ENCODE measurements around the gene RBP3.

The RBP3 gene

DNA sequence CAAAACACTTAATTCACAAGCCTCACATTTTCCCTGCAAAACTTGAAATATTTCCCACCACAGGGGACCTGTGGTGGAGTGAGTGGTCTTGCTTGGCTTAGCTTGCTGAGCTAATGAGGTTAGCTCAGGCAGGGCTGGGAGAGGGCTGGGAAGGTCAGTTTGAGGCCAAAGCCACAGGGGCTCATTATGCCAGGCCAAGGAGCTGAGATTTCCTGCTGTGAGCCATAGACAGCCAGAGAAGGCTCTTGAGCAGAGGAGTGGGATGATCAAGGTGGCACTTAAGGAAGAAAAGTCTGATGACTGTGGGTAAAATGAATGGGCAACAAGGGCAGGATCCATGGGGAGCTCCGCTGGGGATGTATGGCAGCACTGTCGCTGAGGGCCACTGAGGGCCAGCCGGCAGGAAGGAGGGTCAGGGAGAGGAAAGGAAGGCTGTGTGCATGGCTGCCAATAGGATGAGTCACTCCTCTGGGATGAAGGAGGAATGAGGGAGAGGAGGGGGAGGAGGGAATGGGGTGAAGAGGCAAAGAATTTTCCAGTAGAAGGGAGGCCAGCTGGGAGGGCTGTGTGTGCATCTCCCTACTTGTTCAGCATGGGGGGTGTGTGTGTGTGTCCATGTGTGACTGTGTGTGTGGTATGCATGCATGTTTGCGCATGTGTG is 54.6 kb downstream of the RBP3 start:
- Mint-ChIP-seq H3K27me3 (peaks cover 17% of the 10 kb centered on the region), H3K9me3 (no peaks in the 10 kb centered on the region), H3K4me3 (no peak overlapping the region), H3K4me1 (no peaks in the 10 kb centered on the region), H3K27ac (no peak overlapping the region)
- DNase-seq (no peak), ATAC-seq (no peak)

DNA sequence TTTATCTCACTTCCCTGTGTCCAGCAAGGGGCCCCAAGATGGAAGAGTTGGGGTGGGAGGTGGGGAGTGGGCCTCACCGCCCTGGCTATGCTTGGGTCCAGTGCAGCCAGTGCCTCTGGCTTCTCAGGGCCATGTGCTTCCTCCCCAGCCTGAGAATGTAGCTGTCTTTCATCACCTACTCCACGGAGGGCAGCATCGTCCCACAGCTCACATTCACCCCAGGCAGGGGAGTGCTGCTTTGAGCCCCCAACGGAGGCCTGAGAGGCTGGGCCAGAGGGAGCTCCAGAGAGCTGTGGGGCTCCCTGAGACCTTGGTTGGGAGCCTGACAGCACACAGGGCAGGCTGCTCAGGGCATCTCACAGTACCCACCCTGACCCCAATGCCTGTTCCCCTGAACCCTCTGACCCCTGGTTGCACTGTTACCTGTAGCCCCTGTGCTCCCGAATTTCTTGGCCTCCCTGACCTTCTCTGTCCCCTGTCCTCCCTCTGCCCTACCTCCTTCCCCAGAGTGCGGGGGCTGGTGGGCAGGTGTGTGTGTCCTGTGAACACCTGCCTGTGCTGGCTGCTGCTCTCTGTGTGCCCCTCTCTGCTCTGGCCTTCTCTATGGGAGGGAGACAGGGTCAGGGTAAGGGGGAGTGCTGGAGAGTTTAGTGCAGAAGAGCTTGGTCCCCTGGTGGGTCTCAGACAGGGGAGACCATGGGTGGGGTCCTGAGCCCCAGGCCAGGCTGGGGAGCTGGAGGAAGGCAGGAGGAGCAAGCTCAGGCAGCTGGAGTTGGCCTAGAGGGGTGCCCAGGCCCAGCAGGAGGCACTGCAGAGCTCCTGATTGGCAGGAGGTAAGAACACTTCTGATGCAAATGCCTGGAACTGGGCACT is 55.5 kb downstream of the RBP3 start:
- DNase-seq (no peak), ATAC-seq (peak; percentile 11)
- peaks cover 10% of the 10 kb centered on the region for H3K27me3 Mint-ChIP-seq
- H3K4me1 Mint-ChIP-seq: no peaks in the 10 kb centered on the region
- H3K9me3 Mint-ChIP-seq: no peaks in the 10 kb centered on the region
- no peak overlapping the region for H3K27ac Mint-ChIP-seq
- no peak overlapping the region for H3K4me3 Mint-ChIP-seq

DNA sequence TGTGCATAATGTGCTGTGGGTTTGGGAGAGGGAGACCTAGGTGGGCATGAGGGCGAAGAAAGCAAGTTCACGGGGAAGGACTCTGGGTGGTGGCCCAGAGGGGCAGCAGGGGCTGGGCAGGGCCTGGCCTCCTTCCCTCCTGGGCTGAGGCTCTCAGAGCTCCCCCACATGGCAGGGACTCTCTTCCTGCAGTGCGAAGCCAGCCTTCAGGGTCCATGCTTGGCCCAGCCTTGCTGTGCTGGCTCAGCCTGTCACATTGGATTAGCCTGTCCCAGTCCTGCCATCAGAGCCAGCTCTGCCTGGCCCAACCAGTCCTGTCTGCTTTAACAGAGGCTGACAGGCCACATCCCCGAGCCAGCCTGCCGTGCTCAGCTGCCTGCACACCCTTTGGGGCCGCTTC is 56.3 kb downstream of the RBP3 start:
- H3K9me3 Mint-ChIP-seq: no peaks in the 10 kb centered on the region
- H3K4me3 Mint-ChIP-seq: no peak overlapping the region
- no peaks in the 10 kb centered on the region for H3K4me1 Mint-ChIP-seq
- H3K27me3 Mint-ChIP-seq: peaks cover 8% of the 10 kb centered on the region
- H3K27ac Mint-ChIP-seq: no peak overlapping the region
- DNase-seq (no peak), ATAC-seq (peak; percentile 7)

DNA sequence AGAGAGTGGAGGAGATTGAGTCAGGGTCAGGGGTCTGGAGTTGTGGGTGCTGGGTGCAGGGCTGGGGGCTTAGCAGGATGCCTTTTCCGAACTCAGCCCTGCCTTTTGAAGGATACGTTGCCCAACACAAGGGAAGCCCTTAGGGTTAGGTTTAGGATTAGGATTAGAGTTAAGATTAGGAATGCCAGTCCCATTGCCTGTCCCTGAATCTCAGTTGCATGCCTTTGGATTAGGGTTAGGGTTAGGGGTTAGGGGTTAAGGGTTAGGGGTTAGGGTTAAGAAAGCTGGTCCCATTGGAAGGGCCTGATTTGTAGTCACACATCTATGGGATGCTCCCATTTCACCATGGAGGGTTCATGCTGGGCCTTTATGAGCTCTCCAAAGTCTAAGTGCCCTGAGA is 56.8 kb downstream of the RBP3 start:
- ATAC-seq (no peak), DNase-seq (no peak)
- Mint-ChIP-seq H3K27me3 (peaks cover 8% of the 10 kb centered on the region), H3K4me1 (no peaks in the 10 kb centered on the region), H3K9me3 (no peaks in the 10 kb centered on the region), H3K27ac (no peak overlapping the region), H3K4me3 (no peak overlapping the region)

DNA sequence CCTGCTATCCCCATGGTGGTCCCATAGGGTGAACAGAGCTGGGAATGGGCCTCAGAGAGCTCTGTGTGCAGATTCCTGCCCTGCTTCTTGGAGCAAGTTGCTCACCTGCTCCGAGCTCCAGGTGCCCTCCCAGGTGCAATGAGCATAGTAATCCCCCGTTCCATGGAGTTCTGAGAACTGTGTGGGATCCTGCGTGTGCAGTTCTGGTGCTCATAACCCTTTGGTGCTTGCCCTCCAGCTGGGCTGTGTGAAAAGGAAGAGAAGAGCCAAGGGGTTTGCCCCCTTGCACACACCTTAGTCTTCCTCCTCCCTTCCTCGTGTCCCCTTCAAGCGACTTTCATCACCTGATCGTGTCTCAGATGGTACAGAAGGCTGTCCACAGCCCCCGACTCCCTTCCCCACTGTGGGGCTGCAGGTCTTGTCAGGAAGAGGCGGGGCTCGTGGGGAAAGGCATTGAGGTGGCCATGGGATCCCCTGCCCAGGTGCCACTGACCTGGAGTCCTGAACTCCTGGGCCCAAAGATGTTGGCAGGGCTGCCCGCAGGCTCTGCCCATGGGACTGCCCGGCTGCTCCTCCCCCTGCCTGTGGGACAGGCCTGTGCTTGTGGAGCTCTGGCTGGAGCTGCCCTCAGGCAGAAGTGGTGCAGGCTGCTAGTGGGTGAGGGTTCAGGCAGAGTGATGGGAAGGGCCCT is 57.8 kb downstream of the RBP3 start:
- H3K4me3 Mint-ChIP-seq: no peak overlapping the region
- peak; percentile 4 for ATAC-seq
- H3K27me3 Mint-ChIP-seq: peaks cover 8% of the 10 kb centered on the region
- H3K4me1 Mint-ChIP-seq: no peaks in the 10 kb centered on the region
- H3K9me3 Mint-ChIP-seq: no peaks in the 10 kb centered on the region
- DNase-seq: no peak
- no peak overlapping the region for H3K27ac Mint-ChIP-seq

DNA sequence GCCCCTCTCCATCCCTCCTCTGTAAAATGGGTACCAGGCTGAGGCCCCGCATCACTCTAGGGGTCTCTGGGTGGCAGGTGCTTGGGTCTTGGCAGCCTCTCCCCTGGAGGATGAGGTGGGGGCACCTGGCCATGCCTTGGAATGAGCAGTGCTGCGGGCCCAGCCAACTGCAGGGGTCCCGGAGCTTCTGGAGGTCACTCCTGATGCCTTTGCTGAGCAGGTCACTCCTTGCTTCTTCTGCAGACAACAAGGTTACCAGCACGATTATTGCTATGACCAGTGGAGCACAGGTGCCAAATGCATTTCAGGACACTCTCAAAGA is 58.3 kb downstream of the RBP3 start:
- no peak overlapping the region for H3K27ac Mint-ChIP-seq
- H3K4me1 Mint-ChIP-seq: no peaks in the 10 kb centered on the region
- H3K27me3 Mint-ChIP-seq: peaks cover 8% of the 10 kb centered on the region
- H3K4me3 Mint-ChIP-seq: no peak overlapping the region
- no peaks in the 10 kb centered on the region for H3K9me3 Mint-ChIP-seq
- DNase-seq (no peak), ATAC-seq (no peak)

DNA sequence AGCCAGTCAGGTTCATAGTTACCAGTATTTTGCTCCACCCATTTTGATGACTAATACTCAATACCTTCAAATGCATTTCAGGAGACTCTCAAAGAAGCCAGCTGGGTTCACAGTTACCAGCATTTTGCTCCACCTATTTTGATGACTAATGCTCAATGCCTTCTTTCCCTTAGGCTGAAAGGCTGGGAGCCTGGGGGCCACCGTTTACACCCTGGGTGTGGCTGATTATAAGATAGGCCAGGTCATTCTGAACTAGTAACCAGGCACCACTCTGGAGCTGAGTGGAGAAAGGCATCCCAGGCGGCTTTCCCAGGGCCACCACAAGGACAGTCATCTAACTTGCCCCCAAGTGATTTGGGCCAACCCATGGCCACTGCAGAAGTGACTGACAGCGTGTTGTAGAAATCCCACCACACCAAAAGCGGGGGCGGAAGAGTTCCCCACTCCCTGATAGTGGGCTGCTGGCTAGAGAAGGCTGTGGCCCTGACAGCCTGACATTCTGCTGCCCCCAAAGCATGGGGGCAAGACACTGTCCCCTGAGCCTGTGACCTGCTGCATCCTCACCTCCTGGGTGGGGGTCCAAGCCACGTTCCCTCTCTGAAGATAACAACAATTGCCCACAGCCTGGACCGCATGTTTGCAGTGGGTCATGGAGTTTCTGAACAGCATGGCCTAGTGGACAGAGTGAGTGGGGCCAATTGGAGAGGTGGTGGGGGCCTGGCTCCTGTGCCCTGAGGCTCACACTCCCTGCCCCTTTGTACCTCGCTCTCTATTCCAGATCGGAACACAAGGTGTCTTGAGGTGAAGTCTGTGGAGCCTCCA is 58.9 kb downstream of the RBP3 start:
- ATAC-seq: no peak
- no peak overlapping the region for H3K27ac Mint-ChIP-seq
- H3K9me3 Mint-ChIP-seq: no peaks in the 10 kb centered on the region
- DNase-seq: no peak
- H3K4me3 Mint-ChIP-seq: no peak overlapping the region
- peaks cover 5% of the 10 kb centered on the region for H3K27me3 Mint-ChIP-seq
- no peaks in the 10 kb centered on the region for H3K4me1 Mint-ChIP-seq
